HG03045 (cell line): ENCODE results near the gene ST6GAL1.
"Not testable (repeated sequence)": the region's sequence is repeated elsewhere in the genome, so short reads cannot be mapped to it uniquely, and the experiment has no call there.

Source experiments
- ATAC-seq: cut with Tn5 transposase; IDR thresholded peaks from one replicate; pipeline ENCODE4 v1.9.1; 2021; ENCODE audit warnings: mild to moderate bottlenecking, moderate library complexity; ENCODE audit not compliant: unreplicated experiment

The ST6GAL1 gene

GRCh38 chr3:187017511-187018230, 87.3 kb downstream of the ST6GAL1 start:
- no peak for ATAC-seq

GRCh38 chr3:187019542-187020072, 89.3 kb downstream of the ST6GAL1 start:
- no peak for ATAC-seq

GRCh38 chr3:187020376-187020775, 90.0 kb downstream of the ST6GAL1 start:
- no peak for ATAC-seq

GRCh38 chr3:187021748-187022402, 91.5 kb downstream of the ST6GAL1 start:
- peak; percentile 41 for ATAC-seq

- no peak for ATAC-seq
Measured at GRCh38 chr3:187022403-187023029, 92.2 kb downstream of the ST6GAL1 start.

- not testable (repeated sequence) for ATAC-seq
Measured at GRCh38 chr3:187023340-187023739, 93.0 kb downstream of the ST6GAL1 start.

- no peak for ATAC-seq
Measured at GRCh38 chr3:187024536-187025226, 94.4 kb downstream of the ST6GAL1 start.

GRCh38 chr3:187025254-187025655, 94.9 kb downstream of the ST6GAL1 start:
- peak; percentile 40 for ATAC-seq

- ATAC-seq = peak; percentile 19
Measured at GRCh38 chr3:187025656-187026316, 95.5 kb downstream of the ST6GAL1 start.

- ATAC-seq = no peak
Measured at GRCh38 chr3:187026317-187026670, 96.0 kb downstream of the ST6GAL1 start.

GRCh38 chr3:187027531-187028278, 97.4 kb downstream of the ST6GAL1 start:
- no peak for ATAC-seq

GRCh38 chr3:187031934-187032333, 101.6 kb downstream of the ST6GAL1 start:
- no peak for ATAC-seq

GRCh38 chr3:187036394-187036793, 106.1 kb downstream of the ST6GAL1 start:
- no peak for ATAC-seq

- ATAC-seq = no peak
Measured at GRCh38 chr3:187039100-187039722, 108.9 kb downstream of the ST6GAL1 start.

GRCh38 chr3:187039723-187040414, 109.5 kb downstream of the ST6GAL1 start:
- no peak for ATAC-seq

- ATAC-seq = no peak
Measured at GRCh38 chr3:187040516-187041361, 110.4 kb downstream of the ST6GAL1 start.

GRCh38 chr3:187041362-187042307, 111.3 kb downstream of the ST6GAL1 start:
- ATAC-seq = no peak
